Measurements from ENCODE around the gene MICAL3.

MICAL3 gene

DNA sequence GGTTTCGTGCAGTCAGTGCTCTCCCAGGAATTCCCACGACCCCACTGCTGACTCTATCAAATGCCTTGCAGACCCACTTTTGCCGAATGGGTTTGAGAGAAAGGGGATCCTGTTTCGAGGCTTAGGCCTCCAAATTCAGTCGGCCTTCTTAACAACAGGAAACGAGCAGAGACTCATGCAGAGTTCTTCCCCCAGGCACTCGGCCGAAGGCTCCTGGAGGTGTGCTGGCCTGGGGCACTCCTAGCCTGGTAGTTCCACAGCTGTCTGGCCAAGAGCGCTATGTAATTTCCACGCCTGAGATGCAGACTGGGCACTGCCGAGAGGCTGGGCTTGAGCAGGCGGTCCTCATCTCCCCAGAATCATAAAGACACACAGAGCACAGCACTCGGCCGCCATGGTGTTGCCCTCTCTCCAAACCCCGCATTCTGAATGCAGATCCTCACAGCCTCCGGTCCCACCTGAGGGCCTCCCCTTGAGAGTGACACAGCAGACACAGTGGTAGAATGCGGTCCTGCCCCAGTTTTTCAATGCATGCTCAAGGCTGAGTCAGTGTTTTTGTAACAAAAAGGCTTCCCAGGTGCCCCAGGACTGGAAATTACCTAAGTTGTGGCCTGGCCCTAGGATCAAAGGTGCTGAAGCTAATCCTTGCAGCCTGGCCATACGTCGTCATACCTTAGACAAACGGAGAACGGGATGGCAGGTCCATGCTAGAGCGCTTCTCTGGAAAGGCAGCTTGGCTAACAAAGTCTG lies 219.9 kb downstream of the MICAL3 start:
- DNase-seq, result no peak

DNA sequence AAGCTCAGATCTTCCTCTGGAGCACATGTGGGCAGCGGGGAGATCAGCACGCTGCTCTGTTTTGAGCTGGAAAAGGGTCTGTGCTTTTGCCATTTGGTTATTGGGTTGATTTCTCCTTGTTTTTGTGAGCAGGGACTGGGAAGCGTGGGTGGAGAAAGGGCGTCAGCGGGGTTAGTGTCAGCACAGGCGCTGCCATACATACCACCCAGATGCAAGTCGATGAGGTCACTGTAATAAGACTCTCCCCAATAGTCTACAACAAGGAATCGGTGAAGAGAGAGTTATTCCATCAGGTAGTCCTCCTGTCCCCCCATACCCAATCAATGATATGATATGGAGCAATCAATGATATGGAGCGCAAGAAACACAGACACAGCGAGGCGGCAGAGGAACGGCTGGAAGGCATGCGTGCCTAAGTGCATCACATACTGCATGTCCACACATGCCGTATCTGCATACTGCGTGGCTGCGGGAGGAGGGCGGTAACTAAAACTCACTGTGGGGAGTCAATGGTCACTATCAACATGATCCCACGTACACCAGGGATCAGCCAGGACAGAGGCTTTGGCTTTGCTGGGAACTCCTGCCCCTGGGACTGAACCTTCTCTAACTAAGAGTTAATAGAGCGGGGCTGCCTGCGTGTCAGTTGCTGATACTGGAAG lies 220.6 kb downstream of the MICAL3 start:
- no peak for DNase-seq

DNA sequence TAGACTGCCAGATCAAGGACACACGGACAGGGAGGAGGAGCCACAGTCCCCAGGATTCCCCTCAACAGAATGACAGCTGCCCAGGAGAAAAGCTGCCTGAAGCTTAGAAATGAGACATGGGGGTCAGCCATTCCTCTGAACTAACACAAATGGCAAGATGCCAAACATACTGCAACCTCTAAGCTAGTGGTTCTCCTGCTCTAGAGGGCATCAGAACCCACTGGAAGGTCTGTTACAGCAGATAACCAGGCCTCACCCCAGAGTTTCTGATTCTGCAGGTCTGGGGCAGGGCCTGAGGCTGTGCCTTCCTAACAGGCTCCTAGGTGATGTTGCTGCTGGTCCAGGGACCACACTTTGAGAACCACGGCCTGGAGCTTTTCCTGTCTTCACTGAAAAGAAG lies 221.5 kb downstream of the MICAL3 start:
- DNase-seq, result no peak

DNA sequence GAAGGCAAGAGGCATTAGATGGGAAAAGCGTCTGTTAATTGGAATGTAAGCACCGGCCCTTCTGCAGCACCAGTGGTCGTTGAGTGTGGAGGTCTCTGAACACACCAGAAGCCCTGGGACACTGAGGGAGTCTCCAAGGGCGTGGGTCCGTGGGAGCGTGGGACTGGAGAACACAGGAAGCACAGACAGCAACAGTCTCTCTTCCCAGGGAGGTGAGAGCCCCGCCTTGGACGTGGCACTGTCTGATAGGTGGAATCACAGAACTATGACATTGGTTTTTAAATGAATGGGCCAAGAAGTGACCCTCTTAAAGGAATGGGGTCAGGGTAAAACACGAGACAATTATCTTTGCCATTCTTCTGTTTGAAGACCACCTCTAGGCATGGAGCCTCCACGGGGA lies 221.9 kb downstream of the MICAL3 start:
- no peak for DNase-seq

DNA sequence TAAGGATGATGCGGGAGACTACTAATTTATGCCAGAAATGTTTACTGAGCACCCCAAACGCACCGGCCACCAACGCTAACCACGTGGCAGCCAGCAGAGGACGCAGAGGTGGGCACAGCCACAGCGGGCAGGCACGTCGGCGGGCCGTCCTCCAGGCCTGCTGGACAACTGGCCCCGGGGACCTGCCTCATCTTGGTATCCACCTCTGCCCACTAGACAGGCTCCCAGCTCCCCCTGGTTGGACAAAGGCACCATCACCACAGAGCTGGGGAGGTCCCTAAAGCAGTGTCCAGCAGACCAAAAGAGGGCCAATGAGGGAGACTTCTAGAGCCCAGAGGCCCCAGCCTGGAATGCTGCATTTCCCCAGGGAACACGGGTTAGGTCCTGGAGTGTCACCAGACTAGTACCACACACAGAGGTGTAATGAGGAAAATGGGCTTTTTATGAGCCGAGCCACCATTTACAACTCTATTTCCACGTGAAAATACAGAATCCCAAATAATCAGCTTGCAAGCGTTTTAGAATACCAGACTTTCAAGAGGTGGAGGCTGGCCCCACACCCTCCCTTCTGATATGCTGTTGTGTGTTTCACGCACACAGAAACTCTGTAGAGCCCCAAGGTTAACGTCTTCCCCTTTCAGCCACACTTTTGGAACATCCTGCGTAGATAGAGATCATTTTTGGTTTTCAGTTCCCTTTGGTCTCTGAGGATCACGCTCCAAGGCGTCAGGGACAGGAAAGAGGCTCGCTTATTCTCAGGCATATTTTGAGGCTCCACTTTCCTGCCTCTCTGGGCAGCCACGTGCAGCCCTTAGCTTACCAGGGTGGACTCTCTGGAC lies 226.4 kb downstream of the MICAL3 start:
- DNase-seq, result no peak

DNA sequence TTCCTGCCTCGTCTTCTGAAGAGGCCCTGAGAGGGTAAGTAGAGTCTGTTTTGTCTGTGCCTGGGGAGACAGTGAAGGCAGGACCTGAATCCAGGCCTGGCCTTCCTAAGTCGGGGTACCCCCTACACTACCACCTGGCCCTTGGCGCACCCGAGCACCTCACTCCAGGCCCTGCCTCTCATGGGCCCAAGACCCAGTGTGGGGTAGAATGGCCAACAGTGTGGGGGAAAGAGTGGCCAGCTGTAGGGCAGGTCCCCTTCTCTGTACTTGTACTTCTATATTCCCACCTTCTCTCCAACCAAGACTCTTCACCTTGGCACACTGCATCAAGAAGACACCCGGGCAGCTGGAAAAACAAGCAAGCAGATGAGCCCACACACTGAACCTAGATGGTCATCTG lies 227.7 kb downstream of the MICAL3 start:
- DNase-seq, result no peak

DNA sequence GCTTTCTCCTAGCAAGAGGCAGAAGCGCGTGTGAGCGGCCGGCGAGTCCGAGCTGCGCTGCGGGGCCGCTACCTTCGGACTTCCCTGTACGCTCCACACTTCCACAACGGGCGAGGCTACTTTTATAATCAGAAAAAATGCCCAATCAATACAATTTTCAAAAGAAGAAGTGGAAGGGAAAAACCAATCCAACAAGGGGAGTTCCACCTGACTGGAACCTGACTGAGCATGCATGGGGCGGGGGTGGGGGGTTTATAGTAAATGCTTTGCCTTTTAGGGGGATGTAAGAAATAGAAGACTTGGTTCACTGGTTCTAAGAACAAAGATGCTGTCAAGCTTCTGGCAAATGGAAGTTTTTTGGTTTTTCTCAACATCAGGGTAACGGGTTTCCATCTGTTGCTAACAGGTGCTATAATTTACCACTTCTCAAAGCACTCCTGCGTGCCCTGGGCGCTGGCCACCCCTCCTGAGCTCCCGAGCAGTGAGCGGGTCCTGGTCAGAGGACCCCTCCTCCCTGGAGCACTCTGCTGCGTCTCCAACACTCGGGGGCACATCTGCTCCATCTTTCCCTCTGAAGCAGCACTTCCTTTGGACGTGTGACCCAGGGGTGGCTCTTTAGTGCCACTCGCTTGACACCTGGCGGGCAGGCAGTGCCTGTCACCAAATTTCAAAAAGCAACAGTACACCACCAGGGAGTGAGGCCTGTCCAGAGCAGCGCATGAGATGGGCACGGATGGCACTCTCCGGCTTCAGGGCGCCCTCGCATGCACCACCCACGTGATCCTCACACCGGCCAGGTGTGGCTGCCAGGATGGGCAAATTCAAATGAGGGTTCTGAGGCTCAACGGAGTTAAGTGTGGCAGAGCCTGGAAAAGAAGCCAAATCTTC lies 228.5 kb downstream of the MICAL3 start:
- no peak for DNase-seq

DNA sequence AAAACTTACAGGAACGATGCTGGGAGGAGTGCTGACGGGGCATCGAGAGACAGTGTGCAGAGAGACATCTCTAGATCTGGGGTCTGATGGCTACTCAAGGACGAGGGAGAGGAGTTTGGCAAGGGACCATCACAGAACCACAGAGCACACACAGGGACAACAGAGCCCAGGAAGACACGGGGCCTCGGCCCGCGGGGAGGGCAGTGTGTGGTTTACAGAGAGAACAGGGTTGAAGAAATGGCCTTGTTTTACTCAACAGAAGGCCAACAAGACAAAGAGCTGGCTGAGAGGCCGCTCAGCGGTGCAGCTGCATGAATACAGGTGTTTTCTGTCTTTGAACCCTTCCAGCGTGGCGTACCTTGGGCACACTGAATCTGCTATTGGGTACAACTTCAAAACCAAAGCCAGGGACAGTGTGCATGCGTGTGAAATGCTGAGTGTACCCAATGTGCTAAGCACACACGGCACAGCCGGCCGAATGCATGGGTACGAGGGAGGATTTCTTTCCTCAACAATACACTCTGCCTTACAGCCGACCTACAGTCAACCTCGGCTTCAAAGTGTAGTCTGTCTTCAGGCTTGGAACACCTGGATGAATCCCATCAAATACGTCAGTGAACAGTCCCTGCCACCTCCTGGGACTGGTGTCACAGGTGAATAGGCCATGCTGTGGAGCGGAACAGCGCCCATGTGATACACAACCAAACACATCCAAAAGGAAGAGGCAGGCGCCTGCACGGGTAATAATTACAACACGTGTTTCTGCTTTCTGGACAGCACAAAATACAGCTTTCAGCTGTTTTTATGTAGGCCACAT lies 229.4 kb downstream of the MICAL3 start:
- no peak for DNase-seq

DNA sequence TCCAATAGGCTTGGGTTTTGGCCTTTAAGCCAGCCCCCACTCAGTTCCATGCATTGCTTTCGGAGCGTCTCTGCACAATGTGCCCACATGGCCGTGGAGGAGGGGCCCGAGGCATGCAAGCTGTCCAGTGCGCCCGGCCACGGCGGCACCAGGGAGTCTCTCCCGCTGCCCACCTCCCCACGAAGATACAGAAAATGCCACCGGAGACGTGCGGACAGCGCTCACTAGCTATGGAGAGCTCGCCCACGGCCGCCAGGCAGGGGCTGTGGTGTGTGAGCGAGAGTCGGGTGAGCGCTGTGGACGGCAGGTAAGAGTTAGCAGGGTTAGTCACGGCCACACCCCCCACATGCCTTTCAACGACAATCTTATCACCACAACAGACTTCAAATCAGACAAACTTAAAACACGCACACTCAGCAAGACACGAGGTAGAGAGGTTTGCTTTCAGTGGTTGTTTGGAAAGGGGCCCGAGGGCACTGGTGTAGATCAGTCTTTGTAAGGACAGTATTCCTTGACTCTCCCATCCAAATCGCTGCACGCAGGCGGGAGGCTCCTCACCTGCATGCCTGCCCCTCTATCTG lies 231.4 kb downstream of the MICAL3 start:
- DNase-seq, result no peak

DNA sequence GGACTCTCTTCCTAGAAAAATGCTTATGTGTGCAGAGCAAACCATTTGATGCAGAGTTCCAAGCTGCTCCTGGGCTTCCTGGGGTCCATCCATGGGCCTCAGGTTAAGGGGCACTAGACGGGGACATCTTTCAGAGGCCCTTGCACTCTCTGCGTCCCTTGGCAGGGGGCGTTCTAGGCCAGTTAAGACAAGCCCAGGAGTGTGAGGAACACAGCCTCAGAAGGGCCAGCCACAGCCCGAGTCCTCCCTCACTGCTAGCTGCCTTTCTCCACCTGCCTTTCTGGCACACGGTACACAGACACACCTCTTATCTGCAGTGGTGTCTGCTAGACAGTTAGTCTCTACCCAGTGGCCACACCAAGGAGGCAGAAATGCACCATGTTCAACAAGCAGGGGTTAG lies 232.1 kb downstream of the MICAL3 start:
- no peak for DNase-seq

DNA sequence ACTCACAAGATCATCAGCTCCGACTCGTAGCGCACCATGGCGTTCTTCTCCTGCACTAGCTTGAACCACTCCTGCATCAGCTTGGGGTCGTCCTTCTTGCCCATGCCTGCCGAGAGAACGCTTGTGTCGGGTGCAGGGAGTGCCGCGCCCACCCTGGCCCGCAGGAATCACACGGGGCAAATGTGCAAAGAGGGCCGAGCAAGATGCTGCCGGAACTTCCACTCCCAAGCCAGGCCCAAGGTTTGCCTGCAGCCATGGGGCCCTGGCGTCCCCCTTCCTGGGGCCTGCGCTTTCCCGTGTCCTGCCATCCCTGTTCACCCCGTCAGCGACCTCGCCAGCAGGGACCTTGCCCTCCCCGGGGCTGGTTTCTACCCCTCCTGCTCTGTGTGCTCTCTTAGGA lies 233.2 kb downstream of the MICAL3 start:
- DNase-seq, result no peak

DNA sequence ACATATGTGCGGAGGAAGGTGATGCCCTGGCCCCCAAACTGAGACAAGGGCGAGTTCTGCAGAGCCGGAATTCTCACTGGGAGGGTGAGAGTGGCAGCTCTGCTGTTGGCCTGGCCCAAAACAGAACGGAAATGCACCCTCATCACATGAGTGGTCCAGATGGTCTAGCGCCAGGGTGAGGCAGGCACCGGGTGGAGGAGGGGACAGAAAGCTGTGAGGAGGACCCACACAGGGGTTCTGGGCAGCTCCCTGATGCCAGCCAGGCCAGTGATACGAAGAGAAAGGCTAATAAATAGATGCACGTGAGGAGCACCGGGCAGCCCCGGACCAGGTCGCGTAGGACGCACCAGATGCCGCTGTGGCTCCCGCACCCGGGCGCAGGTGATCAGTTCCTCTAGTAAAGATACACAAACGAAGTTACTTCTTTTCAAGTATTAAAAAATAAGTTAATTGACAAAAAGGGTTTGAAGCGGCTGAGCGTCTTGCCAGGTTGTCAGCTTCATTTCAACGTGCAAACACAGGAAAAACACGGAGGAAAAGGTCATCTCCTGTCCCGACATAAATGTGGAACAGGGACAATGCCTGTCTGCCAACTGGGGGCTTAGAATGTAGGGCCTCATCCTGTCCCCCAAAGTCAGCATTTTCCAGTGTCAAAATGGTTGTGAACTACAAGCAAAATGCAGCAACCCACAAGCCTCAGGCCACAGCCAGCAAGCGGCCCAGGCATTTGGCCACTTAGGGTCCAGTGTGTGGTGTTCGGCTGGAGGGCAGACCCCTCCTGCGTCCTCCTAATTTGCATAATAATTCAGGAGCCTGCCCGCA lies 234.8 kb downstream of the MICAL3 start:
- DNase-seq, result no peak

DNA sequence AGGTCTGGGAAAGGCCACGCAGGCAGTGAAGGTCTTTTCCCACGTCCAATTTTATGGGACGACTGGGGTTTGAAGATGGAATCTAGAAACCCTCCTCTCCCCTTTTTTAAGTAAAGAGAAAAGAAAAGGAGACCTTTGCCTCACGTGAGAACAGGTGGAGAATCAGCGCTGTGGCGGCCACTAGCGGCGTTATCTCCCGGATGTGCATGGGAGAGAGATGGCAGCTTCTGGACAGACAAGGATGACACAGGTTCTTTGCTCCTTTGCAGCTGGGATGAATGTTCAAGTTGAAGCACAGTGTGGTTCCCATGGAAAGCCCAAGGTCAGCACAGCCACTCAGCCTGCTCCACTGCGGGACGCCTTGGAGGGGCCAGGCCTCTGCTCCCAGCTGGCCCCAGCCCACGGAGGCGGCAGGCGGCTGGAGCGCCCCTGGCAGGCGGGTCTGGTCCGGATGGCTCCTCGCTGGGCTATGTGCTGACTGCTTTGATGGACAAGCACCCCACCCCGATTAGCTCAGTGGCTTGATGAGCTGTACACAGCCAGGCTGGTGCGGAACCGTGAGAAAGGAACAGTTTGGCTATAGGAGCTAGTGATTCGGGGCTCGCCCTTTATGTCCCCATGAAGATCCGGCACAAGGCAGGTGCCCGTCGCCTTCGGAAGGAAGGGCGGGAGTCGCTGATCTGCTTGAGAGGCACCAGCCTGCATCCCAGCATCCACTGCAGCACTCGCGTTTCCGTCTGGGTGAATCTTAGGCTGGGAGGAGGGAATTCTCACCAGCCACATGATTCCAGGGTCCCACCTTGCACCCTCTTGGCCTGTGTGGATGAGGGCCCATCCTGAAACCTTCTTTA lies 235.6 kb downstream of the MICAL3 start:
- no peak for DNase-seq

DNA sequence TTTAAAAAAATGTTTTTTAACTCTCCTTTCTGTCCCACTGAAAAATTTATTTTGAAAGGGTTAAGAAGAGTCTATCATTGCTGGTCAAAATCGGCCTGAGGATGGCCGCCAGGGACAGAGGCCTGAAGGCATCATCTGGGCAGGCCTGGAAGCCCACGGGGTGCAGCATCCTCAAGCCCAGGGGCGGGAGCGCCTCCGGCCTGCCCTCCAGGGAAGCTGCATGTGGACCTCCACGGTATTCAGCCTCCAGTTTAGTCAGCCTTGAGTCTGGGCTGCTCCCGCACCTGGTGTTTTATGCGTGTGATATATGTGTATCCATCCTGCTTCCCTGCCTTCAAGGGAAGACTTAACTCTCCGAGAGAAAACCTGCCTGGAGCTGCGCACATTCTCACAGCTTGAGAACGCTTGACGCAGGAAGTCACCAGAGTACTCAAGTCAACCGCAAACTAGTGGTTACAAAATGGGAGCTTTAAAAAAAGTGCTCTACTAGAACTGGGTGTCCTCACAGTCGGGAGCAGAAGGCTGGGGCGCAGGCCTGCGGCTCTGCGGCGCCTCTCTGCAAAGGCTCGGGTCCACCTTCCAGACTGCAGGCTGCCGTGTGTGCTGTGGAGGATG lies 236.5 kb downstream of the MICAL3 start:
- DNase-seq, result no peak

DNA sequence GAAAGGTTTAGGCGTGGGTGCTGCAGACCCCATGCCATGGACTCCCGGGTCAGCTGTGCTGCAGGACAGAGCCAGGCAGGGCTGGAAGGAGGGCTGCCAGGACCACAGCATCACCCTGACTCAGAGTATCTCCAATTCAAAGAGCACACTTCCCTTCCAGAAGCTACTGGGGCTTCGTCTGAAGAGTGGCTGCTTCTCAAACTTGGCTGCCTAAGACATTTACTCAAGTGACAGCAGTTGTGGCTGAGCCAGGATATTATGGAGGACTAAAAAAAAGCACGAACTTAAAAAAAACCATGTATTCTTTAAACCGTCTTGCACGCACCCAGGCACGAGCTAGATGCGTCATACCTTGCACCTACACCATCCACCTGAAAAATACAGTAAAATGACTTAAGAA lies 237.1 kb downstream of the MICAL3 start:
- DNase-seq, result no peak

DNA sequence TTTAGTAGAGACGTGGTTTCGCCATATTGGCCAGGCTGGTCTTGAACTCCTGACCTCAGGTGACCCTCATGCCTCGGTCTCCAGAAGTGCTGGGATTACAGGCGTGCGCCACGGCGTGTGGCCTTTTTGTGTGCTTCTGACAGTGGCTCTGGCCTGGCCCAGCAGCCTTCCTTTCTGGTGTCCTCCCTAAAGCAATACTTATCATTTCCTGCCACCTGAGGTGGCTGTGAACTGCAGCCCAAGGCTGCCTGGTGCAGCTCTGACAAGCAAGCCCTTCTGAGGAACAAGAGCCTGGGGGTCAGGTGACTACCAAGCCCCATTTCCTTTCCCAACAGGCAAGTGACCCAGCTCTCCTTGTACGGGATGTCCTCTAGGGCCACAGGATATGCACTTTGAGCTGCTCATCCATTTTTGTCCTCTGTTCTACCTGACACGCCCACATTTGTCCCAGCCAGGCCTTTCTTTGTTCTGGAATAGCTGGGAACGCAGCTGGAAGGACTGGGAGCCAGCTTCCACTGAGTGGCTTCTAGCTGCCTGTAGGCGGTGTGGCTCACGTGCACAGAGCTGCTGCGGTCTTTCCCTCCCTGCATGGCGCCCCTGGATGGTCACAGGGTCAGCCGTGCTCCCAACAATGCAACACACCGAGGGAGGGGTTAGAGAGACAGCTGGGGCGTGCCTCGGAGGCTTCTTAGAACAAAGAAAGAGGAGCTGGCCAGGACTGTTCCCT lies 237.8 kb downstream of the MICAL3 start:
- DNase-seq, result no peak

DNA sequence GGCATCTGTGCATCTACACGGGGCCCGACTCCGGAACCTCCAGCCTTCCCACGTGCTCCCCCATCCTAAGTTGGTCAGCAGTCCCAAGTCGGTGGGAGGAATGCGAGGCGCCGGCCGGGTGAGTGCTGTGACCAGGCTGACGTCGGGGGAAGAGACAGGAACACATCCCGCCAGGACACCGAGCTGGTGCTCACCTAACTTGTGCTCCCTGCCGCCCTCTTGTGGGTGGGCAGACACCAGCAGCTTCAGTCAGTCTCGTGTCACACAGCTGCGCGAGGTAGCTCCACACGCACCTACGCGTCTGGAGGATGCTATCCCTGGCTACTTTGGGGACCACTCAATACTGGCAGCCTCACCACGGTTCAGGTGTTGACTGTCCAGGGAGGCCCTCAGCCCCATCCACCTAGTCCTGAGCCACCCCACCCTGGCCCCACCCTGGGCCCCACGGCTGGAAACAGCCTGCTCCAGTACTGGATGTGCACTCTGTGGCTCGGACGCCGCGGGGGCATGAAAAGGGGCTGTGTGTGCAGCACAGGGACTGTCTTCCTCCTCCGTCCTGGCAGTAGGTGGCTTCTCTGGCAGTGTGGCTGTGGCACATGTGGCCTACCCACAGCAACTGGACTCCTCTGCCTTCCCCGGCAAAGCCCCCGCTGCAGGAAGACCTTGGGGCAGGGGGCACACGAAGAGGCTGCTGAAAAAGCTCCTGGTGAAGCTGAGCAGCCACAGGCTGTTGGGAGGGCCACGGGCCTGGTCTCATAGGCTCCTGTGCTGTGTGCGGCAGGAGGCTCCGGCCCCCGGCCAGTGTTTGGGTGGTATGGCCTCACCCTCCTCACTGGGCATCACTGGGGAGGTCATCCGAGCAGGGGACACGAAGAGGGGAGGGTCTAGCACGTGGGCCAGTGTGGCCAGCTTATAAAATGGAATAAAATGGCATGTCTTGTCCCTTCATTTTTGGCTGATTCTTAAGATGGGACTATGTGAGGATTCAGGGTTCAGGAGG lies 238.9 kb downstream of the MICAL3 start:
- DNase-seq, result no peak
